Smooth muscle cell (in vitro differentiated cells): ENCODE data around the gene CCDC12. TPM values are rescaled to one million over a fixed set of nuclear protein-coding genes. Genes with fewer than 3 reads are reported as not detected.

Source experiments
- DNase-seq: peaks from one replicate; lab custom pipeline; 2025; ENCODE audit not compliant: unreplicated experiment; lab: John Stamatoyannopoulos, UW
- H2AFZ ChIP-seq: fragments of 200-600 bp; sonication (generic); 2 replicates; pipeline ENCODE4 v1.6.0; 2016; ENCODE audit warnings: antibody characterized with exemption, low read depth, mild to moderate bottlenecking
- H3F3A ChIP-seq: fragments of 200-600 bp; sonication (generic); 2 replicates; pipeline ENCODE4 v1.6.0; 2017; ENCODE audit warnings: antibody characterized with exemption, low read depth
- H3K27ac ChIP-seq: fragments of 200-600 bp; sonication (generic); 2 replicates; pipeline ENCODE4 v1.5.1; 2016; ENCODE audit warnings: low read depth, mild to moderate bottlenecking
- H3K27me3 ChIP-seq: fragments of 200-600 bp; sonication (generic); 2 replicates; pipeline ENCODE4 v1.6.1; 2016; ENCODE audit warnings: low read depth, mild to moderate bottlenecking
- H3K36me3 ChIP-seq: fragments of 200-600 bp; sonication (generic); 2 replicates; pipeline ENCODE4 v1.5.1; 2016; ENCODE audit warnings: low read depth
- H3K4me1 ChIP-seq: fragments of 200-600 bp; sonication (generic); 2 replicates; pipeline ENCODE4 v1.5.1; 2016; ENCODE audit warnings: low read depth
- H3K4me2 ChIP-seq: fragments of 200-600 bp; sonication (generic); 2 replicates; pipeline ENCODE4 v1.6.0; 2016; ENCODE audit warnings: mild to moderate bottlenecking
- H3K4me3 ChIP-seq: fragments of 200-600 bp; sonication (generic); 2 replicates; pipeline ENCODE4 v1.5.1; 2016; ENCODE audit warnings: mild to moderate bottlenecking
- H3K79me2 ChIP-seq: fragments of 200-600 bp; sonication (generic); 2 replicates; pipeline ENCODE4 v1.6.0; 2016; ENCODE audit warnings: low read depth, mild to moderate bottlenecking
- H3K9ac ChIP-seq: fragments of 200-600 bp; sonication (generic); 2 replicates; pipeline ENCODE4 v1.6.0; 2016; ENCODE audit warnings: low read depth
- H3K9me3 ChIP-seq: fragments of 200-600 bp; sonication (generic); replicated peaks from 2 replicates; pipeline ENCODE4 v1.5.1; 2016; ENCODE audit warnings: low read depth
- H4K20me1 ChIP-seq: fragments of 200-600 bp; sonication (generic); 2 replicates; pipeline ENCODE4 v1.6.0; 2016; ENCODE audit warnings: low read depth
- CTCF ChIP-seq: fragments of 200-600 bp; sonication (generic); IDR thresholded peaks from 2 replicates; pipeline ENCODE4 v1.5.1; 2017; ENCODE audit warnings: borderline replicate concordance, mild to moderate bottlenecking, antibody characterized with exemption; ENCODE audit not compliant: insufficient read depth, poor library complexity, severe bottlenecking
- WGBS: methylation state at CpG from one replicate; pipeline ENCODE4 v1.1.7; 2016; ENCODE audit warnings: low lambda C conversion rate; 5-methylcytosine and 5-hydroxymethylcytosine counted together
- polyA plus RNA-seq: library from polyadenylated mRNA; unstranded; fragments of >200 nt; fragmentation: Nextera tagmentation; extraction: Ambion mirVana; gene quantifications from 2 replicates; pipeline ENCODE4 v1.2.1, GENCODE V29; 2016
- total RNA-seq: library from RNA; depleted of rRNA; stranded (reverse); fragments of >200 nt; gene quantifications from 2 replicates; pipeline ENCODE4 v1.2.3, GENCODE V29; 2014

Gene CCDC12
- total and polyA plus RNA-seq, 2 experiments from 2014 or later = 23.9 to 52.4 TPM

GRCh38 chr3:47016934-47017435 lies 40.4 kb upstream of the CCDC12 start:
- TF ChIP-seq CTCF = no peak
- Histone ChIP-seq H2AFZ (no peak overlapping the region), H3K36me3 (peaks cover 6% of the 10 kb centered on the region), H3F3A (peaks cover 24% of the 10 kb centered on the region), H3K4me3 (no peak overlapping the region), H4K20me1 (peaks cover 61% of the 10 kb centered on the region), H3K79me2 (peaks cover 17% of the 10 kb centered on the region), H3K9ac (no peak overlapping the region), H3K27me3 (no peaks in the 10 kb centered on the region), H3K4me2 (peak overlapping the region; percentile 61), H3K9me3 (no peaks in the 10 kb centered on the region), H3K27ac (peak overlapping the region; percentile 87), H3K4me1 (peaks cover 8% of the 10 kb centered on the region)
- 13% methylated on average over 1 of the region's 1 CpG for WGBS
- no peak for DNase-seq

- TF ChIP-seq CTCF = no peak
- Histone ChIP-seq H3K4me3 (no peak overlapping the region), H3K4me2 (peak overlapping the region; percentile 61), H3K9ac (peak overlapping the region; percentile 53), H3K27me3 (no peaks in the 10 kb centered on the region), H3K79me2 (peaks cover 17% of the 10 kb centered on the region), H3K36me3 (peaks cover 6% of the 10 kb centered on the region), H3K27ac (peak overlapping the region; percentile 87), H2AFZ (no peak overlapping the region), H3K9me3 (no peaks in the 10 kb centered on the region), H3K4me1 (peaks cover 8% of the 10 kb centered on the region), H4K20me1 (peaks cover 54% of the 10 kb centered on the region), H3F3A (peaks cover 28% of the 10 kb centered on the region)
- WGBS = 95% methylated on average over 4 of the region's 4 CpGs
- no peak for DNase-seq
Observed at GRCh38 chr3:47016086-47016933, 39.8 kb upstream of the CCDC12 start.

- H3K79me2 ChIP-seq = peaks cover 5% of the 10 kb centered on the region
- peaks cover 43% of the 10 kb centered on the region for H4K20me1 ChIP-seq
- no peaks in the 10 kb centered on the region for H3K27me3 ChIP-seq
- peaks cover 9% of the 10 kb centered on the region for H3K4me1 ChIP-seq
- no peak overlapping the region for H3K27ac ChIP-seq
- H3K9me3 ChIP-seq = no peaks in the 10 kb centered on the region
- no peak for TF ChIP-seq CTCF
- H3K36me3 ChIP-seq = peaks cover 6% of the 10 kb centered on the region
- H3F3A ChIP-seq = peaks cover 36% of the 10 kb centered on the region
- no peak overlapping the region for H3K4me2 ChIP-seq
- no peak overlapping the region for H3K9ac ChIP-seq
- DNase-seq = no peak
- H2AFZ ChIP-seq = no peak overlapping the region
- H3K4me3 ChIP-seq = no peak overlapping the region
Observed at GRCh38 chr3:47015151-47015550, 38.6 kb upstream of the CCDC12 start.
